Measurements from ENCODE around the gene ABR. TPM values are rescaled to one million over a fixed set of nuclear protein-coding genes. Genes with fewer than 3 reads are reported as not detected.

ABR gene
- total RNA-seq, 1 donor from 2014 or later: 92.7 TPM

DNA sequence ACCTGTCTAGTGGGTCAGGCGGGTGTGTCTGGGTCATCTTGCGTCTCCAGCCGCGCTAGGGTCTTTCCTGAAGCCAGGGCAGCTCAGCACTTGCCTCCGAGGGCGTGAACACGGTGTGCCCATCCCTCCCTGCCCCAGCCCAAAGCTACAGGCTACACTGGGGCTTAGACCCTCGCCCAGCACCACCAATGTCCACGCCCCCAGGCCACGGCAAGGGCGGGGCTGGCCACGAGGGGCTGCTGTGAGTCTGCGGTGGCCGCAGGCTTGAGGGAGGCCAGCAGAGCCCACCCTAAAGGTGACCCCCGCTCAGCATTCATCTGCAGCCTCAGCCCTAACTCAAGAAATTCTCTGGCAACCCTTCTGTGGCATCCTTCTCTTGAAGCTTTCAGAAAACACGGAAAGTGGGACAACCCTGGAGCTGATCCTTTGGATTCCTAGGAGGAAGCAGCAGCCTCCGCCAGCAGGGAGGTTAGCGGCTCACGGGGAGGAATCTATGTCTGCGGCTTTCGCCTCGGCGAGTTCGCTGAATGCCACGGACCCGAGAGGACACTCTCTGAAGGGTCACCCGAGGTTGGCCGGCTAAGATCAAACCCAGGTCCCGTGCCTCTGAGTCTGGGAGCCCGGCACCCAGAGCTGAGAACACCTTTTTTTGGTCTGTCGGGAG, 141.2 kb downstream of the ABR start:
- Histone ChIP-seq H3K4me3 (no peak overlapping the region), H3K9me3 (ENCODE audit: low read depth) (no peaks in the 10 kb centered on the region), H2AFZ (replicated peaks) (no peak overlapping the region), H3K79me2 (ENCODE audit: low read depth) (no peaks in the 10 kb centered on the region), H3K4me2 (no peak overlapping the region), H3K9ac (no peak overlapping the region), H3K27me3 (no peaks in the 10 kb centered on the region), H3F3A (ENCODE audit: low read depth) (no peaks in the 10 kb centered on the region), H4K20me1 (ENCODE audit: low read depth) (peaks cover 11% of the 10 kb centered on the region), H3K36me3 (no peaks in the 10 kb centered on the region), H3K27ac (no peak overlapping the region), H3K4me1 (peaks cover 19% of the 10 kb centered on the region)
- H3K4me3 Mint-ChIP-seq: no peak overlapping the region
- H3K9me3 Mint-ChIP-seq: no peaks in the 10 kb centered on the region
- no peak overlapping the region for H3K27ac Mint-ChIP-seq
- TF ChIP-seq, protein P1, sequence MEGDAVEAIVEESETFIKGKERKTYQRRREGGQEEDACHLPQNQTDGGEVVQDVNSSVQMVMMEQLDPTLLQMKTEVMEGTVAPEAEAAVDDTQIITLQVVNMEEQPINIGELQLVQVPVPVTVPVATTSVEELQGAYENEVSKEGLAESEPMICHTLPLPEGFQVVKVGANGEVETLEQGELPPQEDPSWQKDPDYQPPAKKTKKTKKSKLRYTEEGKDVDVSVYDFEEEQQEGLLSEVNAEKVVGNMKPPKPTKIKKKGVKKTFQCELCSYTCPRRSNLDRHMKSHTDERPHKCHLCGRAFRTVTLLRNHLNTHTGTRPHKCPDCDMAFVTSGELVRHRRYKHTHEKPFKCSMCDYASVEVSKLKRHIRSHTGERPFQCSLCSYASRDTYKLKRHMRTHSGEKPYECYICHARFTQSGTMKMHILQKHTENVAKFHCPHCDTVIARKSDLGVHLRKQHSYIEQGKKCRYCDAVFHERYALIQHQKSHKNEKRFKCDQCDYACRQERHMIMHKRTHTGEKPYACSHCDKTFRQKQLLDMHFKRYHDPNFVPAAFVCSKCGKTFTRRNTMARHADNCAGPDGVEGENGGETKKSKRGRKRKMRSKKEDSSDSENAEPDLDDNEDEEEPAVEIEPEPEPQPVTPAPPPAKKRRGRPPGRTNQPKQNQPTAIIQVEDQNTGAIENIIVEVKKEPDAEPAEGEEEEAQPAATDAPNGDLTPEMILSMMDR (IDR thresholded peaks at IDR 0.05): no peak
- TF ChIP-seq EZH2phosphoT487 (IDR thresholded peaks at IDR 0.05) (no peak), EZH2 (IDR thresholded peaks at IDR 0.05) (no peak)
- H3K36me3 Mint-ChIP-seq: peaks cover 12% of the 10 kb centered on the region
- peak; percentile 48 for DNase-seq (ENCODE audit: low spot score)
- H3K4me1 Mint-ChIP-seq: peaks cover 26% of the 10 kb centered on the region
- H3K27me3 Mint-ChIP-seq (ENCODE audit: insufficient read depth, low read depth): peaks cover 9% of the 10 kb centered on the region

DNA sequence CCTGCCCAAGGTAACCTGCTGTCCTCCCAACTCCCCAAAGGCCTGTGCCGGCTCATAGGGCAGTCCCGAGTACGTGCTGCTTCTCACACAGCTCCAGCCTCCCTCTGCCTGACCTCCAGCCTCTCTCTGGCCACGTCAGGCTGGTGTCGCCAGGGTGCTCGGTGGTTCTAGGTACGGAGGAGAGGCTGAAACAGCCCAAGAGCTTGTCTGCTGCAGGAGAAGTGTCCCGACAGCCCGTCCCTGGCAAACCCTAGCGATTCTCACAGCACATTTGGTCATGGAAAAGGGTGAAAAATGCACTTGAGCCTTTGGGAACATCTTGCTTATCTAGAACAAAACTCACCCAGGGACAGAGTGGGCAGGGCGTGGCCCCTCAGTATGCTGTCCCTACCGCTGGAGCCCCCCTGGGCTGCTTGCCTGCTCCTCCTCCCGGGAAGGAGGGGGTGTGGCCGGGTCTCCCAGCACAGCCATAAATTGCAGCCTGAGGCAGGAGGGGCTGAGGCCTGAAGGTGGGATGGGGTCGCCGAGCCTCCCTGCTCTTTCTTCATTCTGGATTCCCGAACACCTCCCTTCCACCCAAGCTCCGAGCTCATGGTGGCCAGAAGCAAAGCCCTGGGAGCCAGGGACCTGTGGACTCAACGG, 142.4 kb downstream of the ABR start:
- H3K4me3 ChIP-seq: no peak overlapping the region
- no peak overlapping the region for H3K4me3 Mint-ChIP-seq
- H3K9ac ChIP-seq: no peak overlapping the region
- no peaks in the 10 kb centered on the region for H3K9me3 ChIP-seq (ENCODE audit: low read depth)
- peaks cover 6% of the 10 kb centered on the region for H3K27me3 ChIP-seq
- H3K36me3 Mint-ChIP-seq: peaks cover 8% of the 10 kb centered on the region
- peaks cover 8% of the 10 kb centered on the region for H4K20me1 ChIP-seq (ENCODE audit: low read depth)
- H3K27ac Mint-ChIP-seq: no peak overlapping the region
- DNase-seq (ENCODE audit: low spot score): no peak
- H3F3A ChIP-seq (ENCODE audit: low read depth): no peaks in the 10 kb centered on the region
- peaks cover 25% of the 10 kb centered on the region for H3K4me1 Mint-ChIP-seq
- no peaks in the 10 kb centered on the region for H3K79me2 ChIP-seq (ENCODE audit: low read depth)
- TF ChIP-seq EZH2phosphoT487 (IDR thresholded peaks at IDR 0.05): no peak
- TF ChIP-seq EZH2 (IDR thresholded peaks at IDR 0.05): no peak
- TF ChIP-seq, protein P1 (IDR thresholded peaks at IDR 0.05): no peak
- H3K4me1 ChIP-seq: peaks cover 17% of the 10 kb centered on the region
- H3K36me3 ChIP-seq: no peaks in the 10 kb centered on the region
- H3K9me3 Mint-ChIP-seq: no peaks in the 10 kb centered on the region
- no peak overlapping the region for H2AFZ ChIP-seq (replicated peaks)
- no peak overlapping the region for H3K4me2 ChIP-seq
- H3K27ac ChIP-seq: no peak overlapping the region
- peaks cover 7% of the 10 kb centered on the region for H3K27me3 Mint-ChIP-seq (ENCODE audit: insufficient read depth, low read depth)

DNA sequence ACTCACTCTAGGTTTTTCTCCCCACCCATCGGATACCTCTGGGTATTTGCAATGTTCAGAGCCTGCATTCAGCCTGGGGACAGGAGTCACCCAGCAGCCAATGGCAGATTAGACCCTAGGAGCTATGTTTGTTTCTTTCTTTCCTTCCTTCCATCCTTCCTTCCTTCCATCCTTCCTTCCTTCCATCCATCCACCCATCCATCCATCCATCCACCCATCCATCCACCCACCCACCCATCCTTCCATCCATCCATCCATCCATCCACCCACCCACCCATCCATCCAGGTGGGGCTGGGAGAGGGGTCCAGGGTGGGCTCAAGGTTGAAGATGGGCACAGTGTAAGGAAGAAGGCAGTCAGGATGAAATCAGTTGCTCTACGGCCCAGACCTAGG, 142.9 kb downstream of the ABR start:
- TF ChIP-seq, protein P1 (IDR thresholded peaks at IDR 0.05): no peak
- TF ChIP-seq EZH2phosphoT487 (IDR thresholded peaks at IDR 0.05): no peak
- DNase-seq (ENCODE audit: low spot score): no peak
- Histone ChIP-seq H3K4me2 (no peak overlapping the region), H3K4me1 (peaks cover 21% of the 10 kb centered on the region), H3K79me2 (ENCODE audit: low read depth) (no peaks in the 10 kb centered on the region), H3K9ac (no peak overlapping the region), H4K20me1 (ENCODE audit: low read depth) (peaks cover 13% of the 10 kb centered on the region), H3K4me3 (no peak overlapping the region), H3F3A (ENCODE audit: low read depth) (no peaks in the 10 kb centered on the region), H2AFZ (replicated peaks) (no peak overlapping the region), H3K27ac (no peak overlapping the region), H3K27me3 (peaks cover 12% of the 10 kb centered on the region), H3K36me3 (no peaks in the 10 kb centered on the region), H3K9me3 (ENCODE audit: low read depth) (no peaks in the 10 kb centered on the region)
- Mint-ChIP-seq H3K4me1 (peaks cover 27% of the 10 kb centered on the region), H3K9me3 (no peaks in the 10 kb centered on the region), H3K36me3 (peaks cover 3% of the 10 kb centered on the region), H3K27me3 (ENCODE audit: insufficient read depth, low read depth) (peaks cover 7% of the 10 kb centered on the region), H3K27ac (no peak overlapping the region), H3K4me3 (no peak overlapping the region)
